Suppressor macrophage (primary cell): Measurements from ENCODE around the gene GNAL.
"Not testable (repeated sequence)": the region's sequence is repeated elsewhere in the genome, so short reads cannot be mapped to it uniquely, and the experiment has no call there.

ENCODE experiments used
- DNase-seq, 4 experiments: peaks; one replicate each; pipeline ENCODE4 v3.0.0-alpha.2; 2020 to 2022
- total RNA-seq, 17 experiments: gene quantifications; one replicate each; lab custom pipeline; 2026; ENCODE audit warnings: mixed read lengths in 6 of 17, inconsistent platforms in 3 of 17; lab: John Stamatoyannopoulos, UW

GNAL gene
- total RNA-seq, result 0.07 to 4.6 (median 0.50) reads per million in 17 experiments

DNA sequence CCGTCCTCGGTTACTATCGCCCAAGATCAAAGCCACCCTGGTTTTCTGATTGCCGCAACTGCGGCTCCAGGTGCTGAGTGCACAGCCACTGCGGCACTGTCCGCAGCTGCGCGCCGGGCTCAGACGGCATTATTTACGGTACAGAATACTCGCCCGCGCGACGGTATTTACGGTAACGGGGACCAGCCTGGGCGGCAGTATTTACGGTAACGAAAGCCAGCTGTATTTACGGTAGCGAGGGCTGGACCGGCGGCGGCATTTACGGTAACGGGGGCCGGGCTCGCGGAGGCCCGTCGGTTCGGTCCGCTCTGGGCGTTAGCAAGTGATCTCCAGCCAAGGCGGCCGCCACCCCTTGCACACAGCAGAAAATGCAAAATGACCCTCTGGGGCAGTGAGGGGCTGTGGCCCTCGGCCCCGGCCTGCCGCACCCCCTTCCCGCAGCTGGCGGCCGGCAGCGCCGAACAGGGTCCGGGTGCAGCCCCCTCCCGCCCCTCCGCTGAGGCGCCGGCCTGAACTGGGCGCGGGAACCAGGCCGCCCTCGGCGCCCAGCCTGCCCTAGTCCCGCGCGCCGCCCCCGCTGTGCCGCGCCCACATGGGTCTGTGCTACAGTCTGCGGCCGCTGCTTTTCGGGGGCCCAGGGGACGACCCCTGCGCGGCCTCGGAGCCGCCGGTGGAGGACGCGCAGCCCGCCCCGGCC, at the start of gene GNAL:
GNAL (plus strand) TSS at position 293 of the 697 bp plus-strand sequence; CDS start at position 593, 300 bp downstream.
- peak; percentile 62 to 81 (median 71) for DNase-seq

DNA sequence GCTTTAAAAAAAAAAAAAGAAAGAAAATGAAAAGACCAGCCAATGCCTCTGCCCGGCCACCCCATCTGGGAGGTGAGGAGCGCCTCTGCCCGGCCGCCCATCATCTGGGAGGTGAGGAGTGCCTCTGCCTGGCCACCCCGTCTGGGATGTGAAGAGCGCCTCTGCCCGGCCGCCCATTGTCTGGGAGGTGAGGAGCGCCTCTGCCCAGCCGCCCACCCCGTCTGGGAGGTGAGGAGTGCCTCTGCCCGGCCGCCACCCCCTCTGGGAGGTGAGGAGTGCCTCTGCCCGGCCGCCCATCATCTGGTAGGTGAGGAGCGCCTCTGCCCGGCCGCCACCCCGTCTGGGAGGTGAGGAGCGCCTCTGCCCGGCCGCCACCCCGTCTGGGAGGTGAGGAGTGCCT, 41.8 kb upstream of the GNAL start:
- DNase-seq, result not testable (repeated sequence)

DNA sequence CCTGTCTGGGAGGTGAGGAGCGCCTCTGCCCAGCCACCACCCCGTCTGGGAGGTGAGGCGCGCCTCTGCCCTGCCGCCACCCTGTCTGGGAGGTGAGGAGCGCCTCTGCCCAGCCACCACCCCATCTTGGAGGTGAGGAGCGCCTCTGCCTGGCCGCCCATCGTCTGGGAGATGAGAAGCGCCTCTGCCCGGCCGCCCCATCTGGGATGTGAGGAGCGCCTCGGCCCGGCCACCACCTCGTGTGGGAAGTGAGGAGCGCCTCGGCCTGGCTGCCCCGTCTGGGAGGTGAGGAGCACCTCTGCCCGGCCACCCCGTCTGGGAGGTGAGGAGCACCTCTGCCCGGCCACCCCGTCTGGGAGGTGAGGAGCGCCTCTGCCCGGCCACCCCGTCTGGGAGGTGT, 41.3 kb upstream of the GNAL start:
- not testable (repeated sequence) for DNase-seq

GRCh38 chr18:11649839-11650238, 39.2 kb upstream of the GNAL start:
- DNase-seq, result no peak

DNA sequence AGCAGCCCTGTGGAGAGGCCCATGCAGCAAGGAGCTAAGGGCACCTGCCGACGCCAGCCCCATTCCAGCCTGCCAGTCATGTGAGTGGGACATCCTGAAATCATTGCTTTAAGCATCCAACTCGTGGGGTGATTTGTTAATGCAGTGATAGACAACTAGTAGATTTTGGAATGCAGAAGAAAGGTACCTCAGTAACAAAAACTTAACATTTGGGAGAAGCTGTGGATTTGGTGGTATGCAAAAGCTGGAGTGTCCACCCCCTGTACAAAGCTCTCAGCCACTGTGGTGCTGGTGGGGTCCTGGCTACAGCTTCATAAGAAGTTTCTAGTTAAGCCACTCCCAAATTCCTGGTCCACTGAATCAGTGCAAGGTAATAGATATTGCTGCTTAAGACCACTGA, 37.2 kb upstream of the GNAL start:
- no peak for DNase-seq

- no peak for DNase-seq
Measured at GRCh38 chr18:11653521-11653920, 35.5 kb upstream of the GNAL start.

- DNase-seq, result peak; percentile 50 to 79 (median 68)
Measured at GRCh38 chr18:11654736-11655605, 34.1 kb upstream of the GNAL start.

- DNase-seq, result no peak
Measured at GRCh38 chr18:11655606-11655932, 33.5 kb upstream of the GNAL start.

DNA sequence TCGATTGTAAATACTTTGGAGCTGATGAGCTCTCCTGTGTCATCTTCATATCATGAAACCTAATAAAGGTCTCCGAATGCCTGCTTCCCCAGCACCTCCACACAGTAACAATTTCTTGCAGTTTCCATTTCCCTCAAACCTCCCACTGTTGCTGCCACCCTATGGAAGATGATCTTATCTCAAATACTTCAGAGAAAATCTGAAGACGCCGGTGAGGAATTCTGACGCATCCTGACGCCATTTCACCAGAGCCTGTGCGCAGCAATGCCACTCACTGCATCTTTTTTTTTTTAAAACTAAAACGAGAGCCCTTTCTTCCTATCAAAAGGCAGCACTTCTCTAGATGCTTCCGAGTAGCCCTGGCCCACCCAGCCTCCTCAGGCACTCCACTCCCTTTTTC, 31.9 kb upstream of the GNAL start:
- DNase-seq, result no peak

DNA sequence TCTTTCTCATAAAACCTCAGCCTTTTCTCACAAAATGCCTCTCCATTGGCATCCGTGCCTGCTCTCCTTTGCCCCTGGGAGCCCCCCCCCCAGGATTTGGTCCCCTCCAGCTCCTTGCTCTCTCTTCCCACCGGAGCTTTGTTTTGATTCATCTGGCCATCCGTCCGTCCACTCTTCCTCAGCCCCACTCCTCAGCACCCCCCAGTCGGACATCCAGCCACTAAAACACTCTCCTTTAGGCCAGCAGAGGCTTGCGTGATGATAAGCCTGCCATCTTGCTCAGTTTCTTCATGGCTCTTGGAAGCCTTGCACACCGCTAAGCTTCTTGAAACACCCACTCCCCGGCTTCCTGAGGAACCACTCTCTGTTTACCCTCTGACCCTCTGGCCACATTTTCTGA, 31.5 kb upstream of the GNAL start:
- no peak for DNase-seq

GRCh38 chr18:11658019-11658418, 31.0 kb upstream of the GNAL start:
- DNase-seq, result no peak

- DNase-seq, result no peak
Measured at GRCh38 chr18:11658989-11659388, 30.1 kb upstream of the GNAL start.

GRCh38 chr18:11660691-11661090, 28.4 kb upstream of the GNAL start:
- DNase-seq, result no peak

DNA sequence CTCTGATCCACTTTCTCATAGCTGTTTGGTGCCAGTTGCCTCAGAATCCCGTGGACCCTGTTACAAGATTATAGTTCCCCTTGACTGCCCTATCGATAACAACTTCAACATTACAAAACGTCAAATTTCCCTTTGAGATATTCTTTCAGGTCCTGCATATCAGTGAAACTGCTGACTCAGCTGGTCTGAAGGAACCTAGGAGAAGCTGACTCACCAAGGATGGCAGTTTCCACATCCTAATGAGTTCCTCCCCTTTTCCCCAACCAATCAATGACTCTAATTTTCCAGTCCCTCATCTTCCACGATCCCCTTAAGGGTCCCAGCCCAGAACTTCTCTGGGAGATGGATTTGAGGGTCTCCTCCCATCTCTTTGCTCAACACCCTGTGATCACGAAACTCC, 27.6 kb upstream of the GNAL start:
- peak in 2 of 4 experiments; percentile 8 to 24 for DNase-seq

DNA sequence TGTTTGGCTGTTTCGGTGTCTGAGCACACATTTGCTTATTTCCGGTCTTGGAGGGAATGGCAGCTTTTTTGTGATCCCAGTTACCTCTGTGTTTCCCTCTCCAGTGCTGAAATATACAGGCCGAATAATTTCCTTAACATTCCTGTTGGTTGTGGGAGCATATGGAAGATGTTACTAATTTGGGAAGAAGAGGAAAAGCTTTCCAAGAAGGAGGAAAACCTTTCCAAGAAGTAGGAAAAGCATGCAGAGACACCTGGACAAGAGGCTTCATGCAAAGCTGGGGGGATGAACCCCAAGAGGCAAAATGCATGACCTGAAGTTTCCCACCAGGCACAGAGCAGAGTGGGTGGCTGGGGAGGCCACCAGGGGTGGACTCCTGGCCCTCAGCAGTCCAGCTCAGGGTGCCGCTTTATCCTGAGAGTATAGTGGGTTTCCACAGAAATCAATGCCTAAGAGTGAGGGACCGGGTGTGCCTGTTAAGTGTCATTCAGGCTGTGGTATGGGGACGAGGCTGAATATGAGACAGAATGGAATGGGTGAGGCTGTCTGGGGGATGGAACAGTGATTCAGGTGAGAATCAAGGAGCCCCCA, 25.5 kb upstream of the GNAL start:
- no peak for DNase-seq

- DNase-seq, result no peak
Measured at GRCh38 chr18:11664286-11664685, 24.8 kb upstream of the GNAL start.

GRCh38 chr18:11665146-11665545, 23.9 kb upstream of the GNAL start:
- no peak for DNase-seq

- DNase-seq, result no peak
Measured at GRCh38 chr18:11665587-11665986, 23.5 kb upstream of the GNAL start.

GRCh38 chr18:11666176-11666575, 22.9 kb upstream of the GNAL start:
- DNase-seq, result no peak

GRCh38 chr18:11666831-11667230, 22.2 kb upstream of the GNAL start:
- DNase-seq, result no peak

- DNase-seq, result no peak
Measured at GRCh38 chr18:11667578-11667977, 21.5 kb upstream of the GNAL start.

DNA sequence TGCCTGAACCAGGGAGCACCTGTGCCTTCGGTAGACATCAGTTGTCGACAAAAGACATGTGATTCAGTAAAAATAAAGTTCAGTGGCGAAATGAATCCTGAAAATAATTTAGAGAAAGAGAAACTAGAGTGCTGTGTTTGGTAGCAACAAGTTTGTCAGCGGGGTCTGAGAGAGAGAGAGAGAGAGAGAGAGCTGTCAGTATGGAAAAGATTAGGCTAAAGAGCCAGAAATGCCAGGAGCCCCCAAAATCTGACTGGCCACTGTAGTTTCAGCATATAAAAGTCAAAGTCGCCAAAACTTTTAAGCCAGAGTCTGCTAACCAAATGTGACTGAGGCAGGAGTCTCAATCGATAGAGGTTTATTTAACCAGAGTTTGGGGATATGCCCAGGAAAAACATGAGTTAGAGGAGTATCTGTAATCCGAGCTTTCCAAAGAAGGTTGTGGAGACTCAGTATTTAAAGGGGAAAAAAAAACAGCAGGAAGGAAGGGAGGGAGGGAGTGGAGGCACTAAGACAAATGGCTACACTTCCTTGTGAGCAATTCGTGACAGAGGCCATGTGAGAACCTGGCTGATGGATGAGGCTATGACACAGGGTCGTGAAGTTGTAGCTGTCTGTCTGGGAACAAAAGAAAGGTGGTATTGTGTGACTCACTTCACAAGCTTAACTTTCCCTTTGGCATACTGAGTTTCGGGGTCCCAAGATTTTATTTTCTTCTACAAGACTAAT, 20.5 kb upstream of the GNAL start:
- DNase-seq, result no peak
